Neural cell (in vitro differentiated cells): ENCODE results near the gene MON1A. TPM values are rescaled to one million over a fixed set of nuclear protein-coding genes. Genes with fewer than 3 reads are reported as not detected.

Experiments used
- H2AFZ ChIP-seq: fragments of 200-600, 300-800 bp; sonication (generic), shearing (Covaris generic); 2 replicates; pipeline ENCODE4 v1.6.0; 2014; ENCODE audit warnings: low read depth, mild to moderate bottlenecking, antibody characterized with exemption, low read length, moderate library complexity
- H3F3A ChIP-seq: fragments of 200-600 bp; shearing (Covaris generic); 2 replicates; pipeline ENCODE4 v1.6.1; 2016; ENCODE audit warnings: mild to moderate bottlenecking, moderate library complexity, mixed read lengths, antibody characterized with exemption, low read length; ENCODE audit not compliant: insufficient read depth, poor library complexity, severe bottlenecking
- H3K27ac ChIP-seq: fragments of 200-600, 300-800 bp; sonication (generic), shearing (Covaris generic); 2 replicates; pipeline ENCODE4 v1.5.1; 2014; ENCODE audit warnings: mild to moderate bottlenecking, low read length, moderate library complexity
- H3K27me3 ChIP-seq: fragments of 300-800, 200-600 bp; sonication (generic), shearing (Covaris generic); 2 replicates; pipeline ENCODE4 v1.6.0; 2014; ENCODE audit warnings: mild to moderate bottlenecking, low read depth, low read length, moderate library complexity; ENCODE audit not compliant: insufficient read depth
- H3K36me3 ChIP-seq: fragments of 300-800, 200-600 bp; sonication (generic), shearing (Covaris generic); 2 replicates; pipeline ENCODE4 v1.5.1; 2014; ENCODE audit warnings: mild to moderate bottlenecking, antibody characterized with exemption, low read length, moderate library complexity; ENCODE audit not compliant: insufficient read depth
- H3K4me2 ChIP-seq: fragments of 300-800, 200-600 bp; sonication (generic), shearing (Covaris generic); 2 replicates; pipeline ENCODE4 v1.6.0; 2014; ENCODE audit warnings: mild to moderate bottlenecking, low read length
- H3K4me3 ChIP-seq: fragments of 300-800, 200-600 bp; sonication (generic), shearing (Covaris generic); 2 replicates; pipeline ENCODE4 v1.5.1; 2014; ENCODE audit warnings: mild to moderate bottlenecking, low read length, moderate library complexity
- H3K79me2 ChIP-seq: fragments of 200-600 bp; shearing (Covaris generic); replicated peaks from 2 replicates; pipeline ENCODE4 v1.6.0; 2014; ENCODE audit warnings: mild to moderate bottlenecking, low read length, moderate library complexity; ENCODE audit not compliant: insufficient read depth
- H3K9ac ChIP-seq: fragments of 300-800, 200-600 bp; sonication (generic), shearing (Covaris generic); 2 replicates; pipeline ENCODE4 v1.6.1; 2016; ENCODE audit warnings: mild to moderate bottlenecking, low read length, mixed read lengths
- H3K9me2 ChIP-seq: fragments of 200-600 bp; shearing (Covaris generic); 2 replicates; pipeline ENCODE4 v1.6.1; 2016; ENCODE audit warnings: mild to moderate bottlenecking, low read length, mixed read lengths; ENCODE audit not compliant: insufficient read depth
- H3K9me3 ChIP-seq: fragments of 200-600, 300-800 bp; sonication (generic), shearing (Covaris generic); 2 replicates; pipeline ENCODE4 v1.6.1; 2016; ENCODE audit warnings: mild to moderate bottlenecking, mixed run types, low read length, moderate library complexity, mixed read lengths
- H4K20me1 ChIP-seq: fragments of 200-600 bp; shearing (Covaris generic); 2 replicates; pipeline ENCODE4 v1.6.1; 2016; ENCODE audit warnings: mild to moderate bottlenecking, mixed run types; ENCODE audit not compliant: insufficient read depth
- EP300 ChIP-seq: fragments of 450-650 bp; conservative IDR thresholded peaks from 2 replicates; pipeline ENCODE4 v1.6.1; 2014; ENCODE audit warnings: antibody characterized with exemption, mild to moderate bottlenecking, moderate library complexity; ENCODE audit not compliant: poor library complexity, severe bottlenecking
- EZH2 ChIP-seq: fragments of 200-600, 300-800 bp; shearing (Covaris generic), sonication (generic); IDR thresholded peaks from 2 replicates; pipeline ENCODE4 v1.6.1; 2014; ENCODE audit warnings: antibody characterized with exemption, low read length, borderline replicate concordance, mild to moderate bottlenecking; ENCODE audit not compliant: insufficient read depth, poor library complexity, severe bottlenecking
- MXI1 ChIP-seq: fragments of 450-650 bp; conservative IDR thresholded peaks from 2 replicates; pipeline ENCODE4 v1.6.1; 2014; ENCODE audit warnings: antibody characterized with exemption, mild to moderate bottlenecking; ENCODE audit not compliant: poor library complexity, severe bottlenecking
- POLR2AphosphoS5 ChIP-seq: IDR thresholded peaks from 2 replicates; pipeline ENCODE4 v1.6.1; 2012
- RAD21 ChIP-seq: fragments of 450-650 bp; conservative IDR thresholded peaks from 2 replicates; pipeline ENCODE4 v1.6.1; 2014; ENCODE audit warnings: antibody characterized with exemption, mild to moderate bottlenecking, moderate library complexity
- REST ChIP-seq: IDR thresholded peaks from 2 replicates; pipeline ENCODE4 v1.6.1; 2012; ENCODE audit warnings: borderline replicate concordance
- SMC3 ChIP-seq: fragments of 450-650 bp; conservative IDR thresholded peaks from 2 replicates; pipeline ENCODE4 v1.6.1; 2014; ENCODE audit warnings: antibody characterized with exemption, mild to moderate bottlenecking, moderate library complexity; ENCODE audit not compliant: poor library complexity
- TAF1 ChIP-seq: IDR thresholded peaks from 2 replicates; pipeline ENCODE4 v1.6.1; 2012; ENCODE audit warnings: low read depth
- polyA minus RNA-seq: library from RNA; depleted of rRNA, polyadenylated mRNA; stranded (reverse); fragments of >200 nt; gene quantifications from 2 replicates; pipeline ENCODE4 v1.2.3, GENCODE V29; 2014
- polyA plus RNA-seq: library from polyadenylated mRNA; depleted of rRNA; stranded (reverse); fragments of >200 nt; gene quantifications from 2 replicates; pipeline ENCODE4 v1.2.3, GENCODE V29; 2014
- TF ChIP-seq, protein P1 (sequence below): fragments of 450-650 bp; IDR thresholded peaks from 2 replicates; pipeline ENCODE4 v1.5.1; 2014; ENCODE audit warnings: antibody characterized with exemption, mild to moderate bottlenecking, moderate library complexity; ENCODE audit not compliant: poor library complexity, severe bottlenecking

MON1A gene
- polyA plus RNA-seq = 35.4 and 41.3 TPM in 2 replicates
- polyA minus RNA-seq = 19.7 and 24.1 TPM in 2 replicates

DNA sequence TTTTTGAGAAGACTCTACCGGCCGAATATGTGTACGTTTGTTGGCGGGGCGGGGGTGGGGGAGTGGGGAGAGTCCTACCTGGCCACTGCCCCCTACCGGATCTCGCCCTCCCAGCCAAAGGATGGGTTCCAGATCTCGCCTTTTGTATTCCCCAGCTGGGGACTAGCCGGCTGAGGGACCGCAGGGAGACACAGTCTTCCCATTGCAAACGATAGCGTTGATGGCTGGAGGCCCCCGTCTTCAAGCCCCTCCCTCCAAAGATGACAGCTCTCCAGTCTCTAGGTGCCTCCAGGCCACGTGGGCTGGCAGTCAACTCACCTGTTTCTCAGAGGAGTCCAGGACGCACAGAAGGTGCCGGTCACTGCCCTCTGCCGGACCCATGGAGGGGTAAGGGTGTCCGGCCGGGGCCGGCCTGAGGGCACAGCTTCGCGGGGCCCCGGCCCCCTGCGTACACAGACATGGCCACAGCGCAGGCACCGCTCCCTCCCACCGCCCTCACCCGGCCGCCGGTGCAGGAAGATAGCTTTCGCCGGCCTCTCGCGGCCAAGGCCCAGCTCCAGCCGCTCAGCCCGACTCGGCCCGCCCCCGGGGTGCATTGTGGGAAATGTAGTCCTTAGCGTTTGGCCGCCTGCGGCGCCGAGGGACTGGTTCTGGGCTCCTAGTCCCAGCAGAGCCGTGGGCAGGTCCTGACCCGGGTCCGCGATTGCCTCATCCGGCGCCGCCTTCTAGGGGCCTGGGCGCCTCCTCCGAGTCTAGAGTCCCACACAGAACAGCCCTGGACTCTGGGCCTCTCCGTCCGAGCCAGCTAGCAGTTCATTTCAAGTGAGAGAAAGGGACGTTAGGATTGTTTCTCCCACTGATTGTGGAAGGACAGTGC, at the start of gene MON1A:
Gene MON1A (minus strand): TSS at position 521 of the 877 bp plus-strand sequence. CDS start 16,465 bp downstream, outside the sequence.
- Histone ChIP-seq H3K9me3 (no peaks in the 10 kb centered on the region), H3K9me2 (no peaks in the 10 kb centered on the region), H3K4me2 (peak within 1 kb of the TSS; percentile 60), H3K4me3 (peak within 1 kb of the TSS; percentile 99), H2AFZ (peak within 1 kb of the TSS; percentile 98), H3F3A (no peaks in the 10 kb centered on the region), H3K27me3 (no peaks in the 10 kb centered on the region), H3K27ac (peak within 1 kb of the TSS; percentile 88), H3K9ac (peak within 1 kb of the TSS; percentile 92), H3K36me3 (no peaks in the 10 kb centered on the region), H3K79me2 (no peaks in the 10 kb centered on the region), H4K20me1 (no peaks in the 10 kb centered on the region)
- TF ChIP-seq, protein P1, sequence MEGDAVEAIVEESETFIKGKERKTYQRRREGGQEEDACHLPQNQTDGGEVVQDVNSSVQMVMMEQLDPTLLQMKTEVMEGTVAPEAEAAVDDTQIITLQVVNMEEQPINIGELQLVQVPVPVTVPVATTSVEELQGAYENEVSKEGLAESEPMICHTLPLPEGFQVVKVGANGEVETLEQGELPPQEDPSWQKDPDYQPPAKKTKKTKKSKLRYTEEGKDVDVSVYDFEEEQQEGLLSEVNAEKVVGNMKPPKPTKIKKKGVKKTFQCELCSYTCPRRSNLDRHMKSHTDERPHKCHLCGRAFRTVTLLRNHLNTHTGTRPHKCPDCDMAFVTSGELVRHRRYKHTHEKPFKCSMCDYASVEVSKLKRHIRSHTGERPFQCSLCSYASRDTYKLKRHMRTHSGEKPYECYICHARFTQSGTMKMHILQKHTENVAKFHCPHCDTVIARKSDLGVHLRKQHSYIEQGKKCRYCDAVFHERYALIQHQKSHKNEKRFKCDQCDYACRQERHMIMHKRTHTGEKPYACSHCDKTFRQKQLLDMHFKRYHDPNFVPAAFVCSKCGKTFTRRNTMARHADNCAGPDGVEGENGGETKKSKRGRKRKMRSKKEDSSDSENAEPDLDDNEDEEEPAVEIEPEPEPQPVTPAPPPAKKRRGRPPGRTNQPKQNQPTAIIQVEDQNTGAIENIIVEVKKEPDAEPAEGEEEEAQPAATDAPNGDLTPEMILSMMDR = peak; percentile 58
- TF ChIP-seq TAF1 = peak; percentile 47
- peak; percentile 48 for TF ChIP-seq RAD21
- TF ChIP-seq SMC3 = peak; percentile 62
- peak; percentile 61 for TF ChIP-seq REST
- TF ChIP-seq EZH2 = no peak
- peak; percentile 93 for TF ChIP-seq MXI1
- no peak for TF ChIP-seq EP300
- TF ChIP-seq POLR2AphosphoS5 = peak; percentile 55

- Histone ChIP-seq H2AFZ (no peak overlapping the region), H3K4me2 (no peak overlapping the region), H3K27ac (no peak overlapping the region), H3K36me3 (no peaks in the 10 kb centered on the region), H3K27me3 (no peaks in the 10 kb centered on the region), H3K9me2 (no peaks in the 10 kb centered on the region), H4K20me1 (no peaks in the 10 kb centered on the region), H3K79me2 (peaks cover 17% of the 10 kb centered on the region), H3K9ac (no peak overlapping the region), H3K4me3 (no peak overlapping the region), H3K9me3 (no peaks in the 10 kb centered on the region), H3F3A (no peaks in the 10 kb centered on the region)
- TF ChIP-seq, protein P1 = no peak
- no peak for TF ChIP-seq TAF1
- no peak for TF ChIP-seq EP300
- no peak for TF ChIP-seq SMC3
- no peak for TF ChIP-seq POLR2AphosphoS5
- TF ChIP-seq EZH2 = no peak
- TF ChIP-seq MXI1 = no peak
- no peak for TF ChIP-seq RAD21
- TF ChIP-seq REST = no peak
Observed at GRCh38 chr3:49976942-49977341, 47.3 kb upstream of the MON1A start.
